ENCODE data around the gene CD48.

DNA sequence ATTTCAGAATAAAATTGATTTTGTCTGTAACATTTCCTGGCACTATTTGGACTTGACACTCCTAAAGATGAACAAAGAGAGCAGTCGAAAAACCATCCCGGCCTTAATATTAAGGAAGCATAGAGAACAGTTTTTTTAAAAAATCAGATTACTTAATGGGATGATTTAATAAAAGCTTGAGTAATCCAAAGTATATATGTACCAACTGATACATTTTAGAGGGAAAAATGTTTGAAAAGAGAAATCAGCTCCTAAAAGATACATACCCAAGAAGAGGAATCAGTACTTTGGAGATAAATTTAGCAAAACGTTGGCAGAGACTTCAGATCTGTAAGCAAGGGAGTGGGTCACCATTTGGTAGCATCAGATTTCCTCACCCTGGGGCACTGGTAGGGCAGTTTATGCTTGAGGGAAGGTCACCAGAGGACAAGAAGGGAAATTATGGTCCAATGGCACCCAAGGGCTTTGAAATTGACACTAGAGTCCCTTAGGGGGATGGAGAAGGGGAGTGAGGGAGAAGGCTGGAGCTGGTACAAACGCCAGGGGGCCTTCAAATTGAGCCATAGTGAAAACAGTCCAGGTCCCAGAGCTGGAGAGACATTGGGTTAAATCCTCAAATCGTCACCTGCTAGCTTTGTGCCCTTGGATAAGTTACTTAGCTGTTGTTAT, 33.4 kb upstream of the CD48 start:
- TF ChIP-seq, protein P1, sequence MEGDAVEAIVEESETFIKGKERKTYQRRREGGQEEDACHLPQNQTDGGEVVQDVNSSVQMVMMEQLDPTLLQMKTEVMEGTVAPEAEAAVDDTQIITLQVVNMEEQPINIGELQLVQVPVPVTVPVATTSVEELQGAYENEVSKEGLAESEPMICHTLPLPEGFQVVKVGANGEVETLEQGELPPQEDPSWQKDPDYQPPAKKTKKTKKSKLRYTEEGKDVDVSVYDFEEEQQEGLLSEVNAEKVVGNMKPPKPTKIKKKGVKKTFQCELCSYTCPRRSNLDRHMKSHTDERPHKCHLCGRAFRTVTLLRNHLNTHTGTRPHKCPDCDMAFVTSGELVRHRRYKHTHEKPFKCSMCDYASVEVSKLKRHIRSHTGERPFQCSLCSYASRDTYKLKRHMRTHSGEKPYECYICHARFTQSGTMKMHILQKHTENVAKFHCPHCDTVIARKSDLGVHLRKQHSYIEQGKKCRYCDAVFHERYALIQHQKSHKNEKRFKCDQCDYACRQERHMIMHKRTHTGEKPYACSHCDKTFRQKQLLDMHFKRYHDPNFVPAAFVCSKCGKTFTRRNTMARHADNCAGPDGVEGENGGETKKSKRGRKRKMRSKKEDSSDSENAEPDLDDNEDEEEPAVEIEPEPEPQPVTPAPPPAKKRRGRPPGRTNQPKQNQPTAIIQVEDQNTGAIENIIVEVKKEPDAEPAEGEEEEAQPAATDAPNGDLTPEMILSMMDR (IDR thresholded peaks at IDR 0.05; ENCODE audit: poor library complexity) = no peak
- TF ChIP-seq EZH2phosphoT487 (IDR thresholded peaks at IDR 0.05; ENCODE audit: low read depth, severe bottlenecking, unreplicated experiment) (no peak), EZH2 (IDR thresholded peaks at IDR 0.05; ENCODE audit: borderline replicate concordance) (no peak)
